ENCODE results near the gene XDH.

XDH gene

DNA sequence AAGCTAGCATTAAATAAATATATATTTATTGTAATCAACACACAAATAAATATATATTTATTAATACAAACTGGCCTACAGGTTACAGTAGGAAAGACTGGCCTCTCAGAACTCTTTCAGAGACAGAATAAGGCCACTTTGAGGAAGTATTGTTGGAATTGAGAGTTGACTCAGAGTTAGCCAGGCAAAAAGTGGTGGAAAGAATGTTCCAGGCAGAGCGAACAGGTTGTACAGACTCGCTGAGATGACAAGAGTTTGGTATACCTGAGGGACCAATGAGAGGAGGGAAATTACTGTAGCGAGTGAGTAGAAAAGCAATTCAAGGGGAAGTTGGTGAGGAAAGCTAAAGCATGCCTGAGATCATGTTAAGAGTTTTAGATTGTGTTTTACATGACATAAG, 19.0 kb upstream of the XDH start:
- TF ChIP-seq, protein P1, sequence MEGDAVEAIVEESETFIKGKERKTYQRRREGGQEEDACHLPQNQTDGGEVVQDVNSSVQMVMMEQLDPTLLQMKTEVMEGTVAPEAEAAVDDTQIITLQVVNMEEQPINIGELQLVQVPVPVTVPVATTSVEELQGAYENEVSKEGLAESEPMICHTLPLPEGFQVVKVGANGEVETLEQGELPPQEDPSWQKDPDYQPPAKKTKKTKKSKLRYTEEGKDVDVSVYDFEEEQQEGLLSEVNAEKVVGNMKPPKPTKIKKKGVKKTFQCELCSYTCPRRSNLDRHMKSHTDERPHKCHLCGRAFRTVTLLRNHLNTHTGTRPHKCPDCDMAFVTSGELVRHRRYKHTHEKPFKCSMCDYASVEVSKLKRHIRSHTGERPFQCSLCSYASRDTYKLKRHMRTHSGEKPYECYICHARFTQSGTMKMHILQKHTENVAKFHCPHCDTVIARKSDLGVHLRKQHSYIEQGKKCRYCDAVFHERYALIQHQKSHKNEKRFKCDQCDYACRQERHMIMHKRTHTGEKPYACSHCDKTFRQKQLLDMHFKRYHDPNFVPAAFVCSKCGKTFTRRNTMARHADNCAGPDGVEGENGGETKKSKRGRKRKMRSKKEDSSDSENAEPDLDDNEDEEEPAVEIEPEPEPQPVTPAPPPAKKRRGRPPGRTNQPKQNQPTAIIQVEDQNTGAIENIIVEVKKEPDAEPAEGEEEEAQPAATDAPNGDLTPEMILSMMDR (IDR thresholded peaks at IDR 0.05; ENCODE audit: insufficient read depth, low read length, missing control alignments), result no peak
- DNase-seq (ENCODE audit: low read depth, low spot score), result no peak
- ChIA-PET POLR2A (no interaction called here), CTCF (interaction anchor here (0.9 to 1.5 kb wide), 2 partner anchors 9 to 263 kb away, joined by 3 to 4 read pairs; no protein-coding TSS in a partner anchor)
- no peak overlapping the region for H3K4me3 ChIP-seq (ENCODE audit: low read depth, low read length)

DNA sequence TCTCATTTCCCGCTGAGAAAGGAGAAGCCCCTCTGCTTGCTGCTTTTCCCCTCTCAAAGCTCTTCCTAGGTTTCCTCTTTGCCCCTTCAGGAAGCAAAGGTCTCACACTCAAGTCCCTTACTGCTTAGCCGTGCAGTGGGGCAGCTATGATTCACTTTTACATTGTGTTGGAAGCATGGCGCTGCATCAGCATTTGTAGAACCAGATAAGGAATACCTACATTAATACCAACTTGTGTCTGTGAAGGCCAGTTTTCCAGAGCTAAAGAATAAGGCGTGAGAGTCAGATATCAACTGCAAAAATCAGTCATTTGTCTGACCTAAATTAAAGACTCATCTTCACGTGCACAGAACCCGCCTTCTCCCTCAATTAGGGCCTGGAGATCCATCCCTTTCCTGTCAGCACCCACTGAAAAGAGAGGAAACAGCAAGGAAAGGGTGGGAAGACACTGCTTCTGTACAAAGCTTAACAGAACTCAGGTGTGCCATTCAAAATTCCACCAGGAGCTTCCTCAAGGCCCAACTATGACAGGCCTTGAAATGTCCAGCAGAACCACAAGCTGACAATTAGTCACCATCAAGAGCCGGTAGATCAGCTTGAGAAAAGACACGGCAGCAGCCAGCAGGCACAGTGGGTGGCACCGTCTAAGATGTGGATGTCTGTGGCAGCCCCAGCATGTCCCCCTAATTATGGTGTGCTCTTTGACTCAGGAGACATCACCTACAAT, 16.1 kb upstream of the XDH start:
- POLR2A ChIA-PET, result interaction anchor here (1.3 kb wide), 1 partner anchor 10 kb away, joined by 3 read pairs; no protein-coding TSS in a partner anchor
- DNase-seq (ENCODE audit: low read depth, low spot score), result no peak
- CTCF ChIA-PET, result interaction anchor here (1.1 to 1.3 kb wide), 2 partner anchors 8 to 96 kb away, joined by 3 read pairs; no protein-coding TSS in a partner anchor
- no peak overlapping the region for H3K4me3 ChIP-seq (ENCODE audit: low read depth, low read length)
- TF ChIP-seq, protein P1 (IDR thresholded peaks at IDR 0.05; ENCODE audit: insufficient read depth, low read length, missing control alignments), result no peak

DNA sequence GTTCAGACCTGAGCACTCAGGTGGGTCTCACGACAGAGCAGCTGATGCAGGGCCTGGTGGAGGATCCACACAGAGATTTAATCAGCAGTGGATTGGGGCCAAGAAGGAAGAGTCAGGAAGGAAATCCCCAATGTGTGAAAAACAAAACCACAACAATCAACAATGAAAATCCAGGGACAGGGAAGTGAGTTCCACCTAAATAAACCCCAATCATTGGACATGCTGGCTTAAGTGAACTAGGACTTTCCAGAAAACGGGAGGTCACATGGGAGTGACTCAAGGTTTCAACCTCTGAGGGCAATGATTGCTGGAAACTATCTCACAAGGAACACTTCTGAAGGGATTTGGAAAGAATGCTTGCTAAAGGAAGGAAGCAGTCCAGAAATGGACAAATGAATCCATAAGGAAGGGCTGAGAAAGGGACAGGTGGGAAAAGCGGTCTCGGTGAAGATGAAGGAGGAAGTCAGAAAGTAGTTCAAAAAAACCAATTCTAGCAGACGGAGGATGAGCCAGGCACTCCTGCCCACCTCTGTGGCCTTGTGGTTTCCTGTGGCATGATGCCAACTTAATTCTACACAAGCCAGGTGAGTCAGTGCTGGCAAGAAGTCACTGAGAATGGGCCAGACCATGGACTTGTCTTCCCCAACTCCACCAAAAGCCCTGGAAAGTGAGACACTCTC, 15.4 kb upstream of the XDH start:
- no peak for DNase-seq (ENCODE audit: low read depth, low spot score)
- ChIA-PET CTCF (interaction anchor here (1.5 kb wide), 1 partner anchor 96 kb away, joined by 5 read pairs; no protein-coding TSS in a partner anchor), POLR2A (no interaction called here)
- H3K4me3 ChIP-seq (ENCODE audit: low read depth, low read length), result no peak overlapping the region
- TF ChIP-seq, protein P1 (IDR thresholded peaks at IDR 0.05; ENCODE audit: insufficient read depth, low read length, missing control alignments), result no peak

DNA sequence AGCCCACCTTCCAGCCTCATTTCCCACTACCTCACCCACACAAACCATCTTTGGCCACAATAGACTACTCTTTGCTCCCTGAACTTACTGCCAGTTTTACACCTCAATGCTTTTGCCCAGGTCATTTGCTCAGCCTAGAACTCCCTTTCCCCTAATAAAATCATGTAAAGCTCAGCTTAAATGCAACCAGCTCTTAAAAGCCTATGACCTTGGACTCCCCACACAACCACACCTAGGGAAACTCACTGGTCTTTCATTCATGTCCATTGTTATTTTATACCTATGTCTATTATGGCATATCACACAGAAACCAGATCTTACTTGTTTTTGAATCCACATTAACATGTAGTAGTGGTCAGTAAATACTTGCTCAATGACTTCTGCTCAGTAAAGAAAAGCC, 14.5 kb upstream of the XDH start:
- TF ChIP-seq, protein P1 (IDR thresholded peaks at IDR 0.05; ENCODE audit: insufficient read depth, low read length, missing control alignments), result no peak
- POLR2A ChIA-PET, result no interaction called here
- DNase-seq (ENCODE audit: low read depth, low spot score), result no peak
- CTCF ChIA-PET, result interaction anchor here (1.4 to 1.5 kb wide), 2 partner anchors 94 to 95 kb away, joined by 4 to 5 read pairs; no protein-coding TSS in a partner anchor
- no peak overlapping the region for H3K4me3 ChIP-seq (ENCODE audit: low read depth, low read length)

DNA sequence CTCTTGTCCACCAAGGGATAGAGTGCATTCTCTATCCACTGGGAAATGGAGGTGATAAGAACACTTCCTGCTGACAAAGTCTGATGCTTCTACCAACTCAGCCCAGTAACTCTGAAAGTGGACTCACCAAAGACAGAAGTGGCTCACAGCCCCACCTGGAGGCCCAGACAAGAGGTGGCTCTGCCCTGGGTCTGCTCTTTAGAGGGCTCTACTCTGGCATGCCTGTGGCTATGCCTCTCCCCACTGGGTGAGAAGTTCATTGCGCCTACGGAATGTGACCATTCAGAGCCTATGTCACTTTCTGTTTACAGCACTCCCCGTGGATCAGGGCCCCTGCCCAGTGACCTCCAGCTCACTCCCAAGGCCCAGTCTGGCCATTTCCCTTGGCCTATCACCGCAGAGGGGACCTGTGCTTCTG, 13.5 kb upstream of the XDH start:
- H3K4me3 ChIP-seq (ENCODE audit: low read depth, low read length), result no peak overlapping the region
- ChIA-PET CTCF (interaction anchor here (1.4 kb wide), 1 partner anchor 95 kb away, joined by 4 read pairs; no protein-coding TSS in a partner anchor), POLR2A (no interaction called here)
- TF ChIP-seq, protein P1 (IDR thresholded peaks at IDR 0.05; ENCODE audit: insufficient read depth, low read length, missing control alignments), result no peak
- no peak for DNase-seq (ENCODE audit: low read depth, low spot score)

DNA sequence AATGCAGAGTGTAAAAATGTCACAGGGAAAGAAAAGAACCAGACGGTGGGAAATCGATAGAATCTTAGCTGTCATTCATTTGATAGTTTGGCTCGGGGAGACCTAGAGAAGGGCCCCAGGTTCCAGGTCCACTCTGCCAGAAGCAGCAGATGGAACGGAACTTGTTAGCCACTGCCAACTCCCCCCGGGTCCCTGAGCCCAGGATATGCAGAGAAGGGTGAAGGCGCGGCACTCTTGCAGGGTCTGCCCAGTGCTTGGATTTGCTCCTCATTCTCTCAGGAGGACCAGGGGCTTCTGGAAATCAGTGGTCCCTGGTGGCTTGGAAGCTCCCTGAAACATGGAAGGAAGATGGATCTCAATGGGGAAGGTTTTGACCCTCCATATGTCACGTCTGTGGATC, 11.6 kb upstream of the XDH start:
- ChIA-PET CTCF (interaction anchor here (0.6 to 1.9 kb wide), 3 partner anchors 19 to 1661 kb away, joined by 3 to 8 read pairs (median 3); no protein-coding TSS in a partner anchor), POLR2A (no interaction called here)
- no peak for DNase-seq (ENCODE audit: low read depth, low spot score)
- TF ChIP-seq, protein P1 (IDR thresholded peaks at IDR 0.05; ENCODE audit: insufficient read depth, low read length, missing control alignments), result no peak
- H3K4me3 ChIP-seq (ENCODE audit: low read depth, low read length), result no peak overlapping the region

All from AG04449 (cell line).